Tibial nerve (tissue), 4 donors: Measurements from ENCODE around the gene SHQ1.

ENCODE experiments used
- CTCF ChIP-seq, 5 experiments: fragments of 200-600 bp in 3 of 5; fragments of 450-650 bp in 2 of 5; sonication (generic) in 3 of 5; IDR thresholded peaks; one replicate each; pipeline ENCODE4 v1.5.1; 2016 to 2019; ENCODE audit warnings: antibody characterized with exemption in 5 of 5, mild to moderate bottlenecking in 3 of 5, moderate library complexity in 2 of 5
- EP300 ChIP-seq, 2 donors: sonication (generic); formaldehyde crosslinking; IDR thresholded peaks; one replicate each; pipeline ENCODE4 v1.6.1; 2017; ENCODE audit warnings: antibody characterized with exemption in 2 of 2, mild to moderate bottlenecking in 1 of 2
- POLR2A ChIP-seq, 2 donors: fragments of 450-650 bp; IDR thresholded peaks; one replicate each; pipeline ENCODE4 v1.6.1; 2017; ENCODE audit warnings: antibody characterized with exemption in 2 of 2, mild to moderate bottlenecking in 2 of 2, moderate library complexity in 2 of 2

- no peak for TF ChIP-seq CTCF (IDR thresholded peaks at IDR 0.05)
- no peak for TF ChIP-seq POLR2A (IDR thresholded peaks at IDR 0.05)
- TF ChIP-seq EP300 (IDR thresholded peaks at IDR 0.05) = no peak
Observed at GRCh38 chr3:72720566-72720965, 127.7 kb downstream of the SHQ1 start.
